HG03558 (cell line): ENCODE results near the gene PPP2R5D.
"Not testable (repeated sequence)": the region's sequence is repeated elsewhere in the genome, so short reads cannot be mapped to it uniquely, and the experiment has no call there.

Experiments
- ATAC-seq: cut with Tn5 transposase; IDR thresholded peaks from one replicate; pipeline ENCODE4 v1.9.1; 2021; ENCODE audit warnings: moderate number of reproducible peaks; ENCODE audit not compliant: unreplicated experiment; ENCODE audit errors: extremely low read depth

PPP2R5D gene

DNA sequence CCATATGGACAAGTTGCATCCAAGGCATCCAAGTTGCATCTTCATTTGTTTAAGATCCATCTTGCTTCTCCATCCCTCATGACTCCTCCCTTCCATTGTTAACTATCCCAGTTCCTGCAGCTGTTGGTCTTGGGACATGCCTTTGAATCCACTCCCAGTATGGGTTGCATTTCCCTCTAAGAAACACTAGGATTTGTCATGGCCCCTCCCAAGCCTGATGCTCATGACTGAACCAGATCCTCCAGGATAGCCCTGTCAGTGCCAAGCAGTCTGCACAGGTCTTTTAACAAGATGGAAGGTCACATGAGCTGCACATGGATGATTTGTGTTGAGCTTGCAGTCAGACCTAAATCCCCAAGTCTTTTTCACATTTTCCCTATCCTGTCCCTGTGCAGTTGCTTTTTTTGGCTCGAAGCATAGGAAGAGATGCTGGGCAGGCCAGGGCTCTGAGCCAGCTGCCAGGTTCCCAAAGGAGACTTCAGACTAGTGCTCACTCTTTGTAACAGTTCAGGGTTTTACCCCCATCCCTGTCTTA, 4.2 kb downstream of the PPP2R5D start:
- ATAC-seq: no peak

DNA sequence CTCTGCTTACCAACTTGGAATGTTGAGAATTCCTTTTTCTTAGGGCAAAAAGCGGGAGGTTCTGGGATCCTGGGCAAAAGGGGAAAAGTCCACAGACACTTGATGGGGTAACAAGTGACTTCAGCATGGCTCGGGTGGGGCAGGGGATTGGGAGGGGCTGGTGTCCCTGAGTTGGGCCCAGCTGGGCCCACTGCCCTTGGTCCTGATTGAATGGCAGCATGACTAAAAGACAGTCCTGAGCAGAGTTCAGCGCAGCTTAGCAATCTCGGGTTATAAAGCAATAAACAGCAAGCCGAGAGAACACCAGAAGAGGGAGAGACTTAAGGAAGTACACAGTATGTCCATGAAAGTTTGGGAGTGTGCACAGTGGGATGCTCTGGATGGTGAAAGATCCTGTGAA, 5.6 kb downstream of the PPP2R5D start:
- no peak for ATAC-seq

DNA sequence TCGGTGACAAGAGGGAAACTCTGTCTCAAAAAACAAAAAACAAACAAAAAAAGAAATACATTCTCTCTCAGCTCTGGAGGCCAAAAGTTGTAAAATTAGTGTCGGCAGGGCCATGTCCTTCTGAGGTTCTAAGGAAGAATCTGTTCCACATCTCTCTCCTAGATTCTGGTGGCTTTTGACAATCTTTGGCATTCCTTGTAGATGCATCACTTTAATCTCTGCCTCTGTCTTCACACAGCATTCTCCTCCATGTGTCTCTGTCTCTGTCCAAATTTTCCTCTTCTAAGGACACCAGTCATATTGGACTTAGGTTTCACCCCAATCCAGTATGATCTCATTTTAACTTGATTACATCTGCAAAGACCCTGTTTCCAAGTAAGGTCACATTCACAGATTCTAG, 9.1 kb downstream of the PPP2R5D start:
- no peak for ATAC-seq

DNA sequence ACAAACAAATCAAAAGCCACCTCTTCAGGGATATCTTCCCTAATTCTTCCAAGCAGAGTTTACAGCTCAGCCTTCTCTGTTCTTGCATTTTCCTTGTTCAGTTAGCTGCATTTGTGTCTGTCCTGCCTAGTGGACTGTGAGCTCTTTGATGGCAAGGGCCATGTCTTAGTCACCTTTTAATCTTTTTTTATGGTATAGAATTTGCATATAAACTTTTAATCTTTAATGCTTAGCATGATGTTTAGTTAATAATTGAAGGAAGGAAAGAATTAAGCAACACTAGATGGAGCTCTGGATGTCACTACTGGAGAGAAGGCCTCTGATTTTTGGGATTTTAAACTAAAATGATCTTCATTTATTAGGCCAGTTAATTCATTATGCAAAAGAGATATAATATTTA, 12.1 kb downstream of the PPP2R5D start:
- ATAC-seq: no peak

DNA sequence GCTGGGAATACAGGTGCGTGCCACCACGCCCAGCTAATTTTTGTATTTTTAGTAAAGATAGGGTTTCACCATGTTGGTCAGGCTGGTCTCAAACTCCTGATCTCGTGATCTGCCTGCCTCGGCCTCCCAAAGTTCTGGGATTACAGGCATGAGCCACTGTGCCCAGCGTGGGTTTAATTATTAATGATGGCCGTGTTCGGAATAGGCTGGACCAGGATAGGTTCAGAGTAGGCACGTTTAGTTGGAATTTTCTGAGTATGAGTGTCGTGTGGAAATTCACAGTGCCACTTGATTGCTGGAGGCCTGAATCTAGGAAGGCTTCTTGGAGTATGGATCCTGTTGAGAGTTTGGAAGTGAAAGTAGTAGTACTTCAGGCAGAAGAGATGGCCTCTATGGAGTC, 13.8 kb downstream of the PPP2R5D start:
- not testable (repeated sequence) for ATAC-seq

DNA sequence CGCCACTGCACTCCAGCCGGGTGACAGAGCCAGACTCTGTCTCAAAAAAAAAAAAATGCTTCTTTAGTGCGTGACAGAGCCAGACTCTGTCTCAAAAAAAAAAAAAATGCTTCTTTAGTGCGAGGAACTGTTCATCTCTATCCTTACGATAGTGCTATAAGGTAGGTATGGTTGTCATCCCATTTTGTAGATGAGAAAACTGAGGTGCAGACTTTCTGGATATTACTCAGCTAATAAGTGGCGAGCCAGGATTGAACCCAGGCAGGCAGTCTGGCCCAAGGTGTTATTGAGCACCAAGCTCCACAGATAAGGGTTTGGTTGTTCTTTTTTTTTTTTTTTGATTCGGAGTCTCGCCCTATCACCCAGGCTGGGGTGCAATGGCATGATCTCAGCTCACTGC, 17.5 kb downstream of the PPP2R5D start:
- ATAC-seq: no peak

DNA sequence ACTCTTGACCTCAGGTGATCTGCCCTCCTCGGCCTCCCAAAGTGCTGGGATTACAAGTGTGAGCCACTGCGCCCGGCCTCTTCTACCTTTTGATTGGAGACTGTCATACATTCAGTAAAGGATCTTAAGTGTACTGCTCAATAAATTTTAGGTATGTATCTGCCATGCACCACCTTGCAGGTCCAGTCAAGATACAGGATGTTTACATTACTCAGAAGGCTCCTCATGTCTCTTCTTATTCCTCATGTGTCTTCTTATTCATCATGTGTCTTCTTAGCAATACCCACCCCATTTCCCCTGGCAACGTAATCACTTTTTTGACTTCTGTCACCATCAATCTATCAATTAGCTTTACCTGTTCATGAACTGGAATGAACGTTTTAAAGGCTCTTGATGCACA, 21.5 kb downstream of the PPP2R5D start:
- no peak for ATAC-seq

DNA sequence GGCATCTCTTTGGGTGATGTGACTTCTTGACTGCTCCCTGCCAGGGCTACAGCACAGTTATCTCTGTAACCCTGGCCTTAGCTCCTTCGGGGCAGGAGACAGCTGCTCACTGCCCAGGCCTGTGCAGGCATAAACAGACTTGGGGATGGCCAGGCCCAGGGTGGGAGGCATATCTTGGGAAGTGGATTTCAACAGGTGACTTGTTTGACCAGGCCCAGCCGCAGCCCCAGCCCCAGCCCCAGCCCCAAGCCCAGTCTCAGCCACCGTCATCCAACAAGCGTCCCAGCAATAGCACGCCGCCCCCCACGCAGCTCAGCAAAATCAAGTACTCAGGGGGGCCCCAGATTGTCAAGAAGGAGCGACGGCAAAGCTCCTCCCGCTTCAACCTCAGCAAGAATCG, 21.9 kb downstream of the PPP2R5D start:
- no peak for ATAC-seq

DNA sequence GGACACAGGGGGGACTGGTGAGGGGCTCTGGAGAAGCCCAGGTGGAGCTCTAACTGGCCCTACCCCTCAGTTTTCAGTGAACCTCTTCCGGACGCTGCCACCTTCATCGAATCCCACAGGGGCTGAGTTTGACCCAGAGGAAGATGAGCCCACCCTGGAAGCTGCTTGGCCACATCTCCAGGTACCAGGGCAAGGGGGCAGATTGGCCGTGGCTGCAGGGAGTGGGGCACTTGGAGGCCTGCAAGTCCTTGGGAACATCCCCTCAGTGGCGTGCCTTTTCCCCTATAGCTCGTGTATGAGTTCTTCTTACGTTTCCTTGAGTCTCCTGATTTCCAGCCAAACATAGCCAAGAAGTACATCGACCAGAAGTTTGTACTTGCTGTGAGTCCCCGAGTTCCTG, 22.8 kb downstream of the PPP2R5D start:
- ATAC-seq: no peak

DNA sequence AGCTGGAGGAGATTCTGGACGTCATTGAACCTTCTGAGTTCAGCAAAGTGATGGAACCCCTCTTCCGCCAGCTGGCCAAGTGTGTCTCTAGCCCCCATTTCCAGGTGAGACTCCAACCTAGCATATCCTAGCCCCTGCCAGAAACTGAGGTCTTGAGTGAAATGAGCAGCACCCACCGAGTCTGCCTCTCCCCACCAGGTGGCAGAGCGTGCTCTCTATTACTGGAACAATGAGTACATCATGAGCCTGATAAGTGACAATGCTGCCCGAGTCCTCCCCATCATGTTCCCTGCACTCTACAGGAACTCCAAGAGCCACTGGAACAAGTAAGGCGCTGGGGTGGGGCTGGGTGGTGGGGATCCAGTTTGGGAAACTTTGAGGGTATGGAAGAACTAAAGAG, 24.8 kb downstream of the PPP2R5D start:
- ATAC-seq: no peak

DNA sequence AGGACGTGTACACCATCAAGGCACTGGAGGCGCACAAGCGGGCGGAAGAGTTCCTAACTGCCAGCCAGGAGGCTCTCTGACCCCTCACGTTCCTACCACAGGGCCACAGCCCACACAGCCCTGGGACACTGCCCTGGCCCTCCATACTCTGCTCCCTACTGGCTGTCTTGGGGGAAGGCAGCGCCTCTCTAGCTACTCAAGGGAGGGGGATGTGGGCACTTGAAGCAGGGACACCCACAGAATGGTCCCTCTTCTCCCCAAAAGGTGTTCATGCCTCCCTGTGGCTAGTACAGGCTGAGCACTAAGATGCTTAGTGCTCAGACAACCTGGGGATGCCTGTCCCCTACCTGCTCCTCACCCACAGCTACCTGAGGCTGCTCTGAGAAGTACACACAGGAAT, 26.8 kb downstream of the PPP2R5D start:
- ATAC-seq: no peak

DNA sequence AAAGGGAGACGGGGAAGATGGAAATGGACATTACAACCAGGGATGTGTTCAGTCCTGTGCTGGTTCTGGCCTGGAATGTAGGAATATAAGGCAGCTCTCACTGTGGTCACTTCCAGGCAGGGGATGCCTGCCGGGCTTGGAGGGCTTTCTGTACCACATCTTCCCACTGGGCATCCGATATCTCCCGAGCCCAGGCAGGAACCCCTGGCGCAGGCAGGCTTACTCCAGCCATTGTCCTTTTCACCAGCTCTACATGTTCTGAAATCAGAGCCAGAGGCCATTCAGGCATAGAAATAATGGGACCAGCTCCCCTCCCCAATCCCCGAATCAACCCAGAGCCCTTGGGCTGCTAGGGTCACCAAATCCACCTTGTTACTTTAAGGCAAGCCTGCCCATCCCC, 28.0 kb downstream of the PPP2R5D start:
- no peak for ATAC-seq

DNA sequence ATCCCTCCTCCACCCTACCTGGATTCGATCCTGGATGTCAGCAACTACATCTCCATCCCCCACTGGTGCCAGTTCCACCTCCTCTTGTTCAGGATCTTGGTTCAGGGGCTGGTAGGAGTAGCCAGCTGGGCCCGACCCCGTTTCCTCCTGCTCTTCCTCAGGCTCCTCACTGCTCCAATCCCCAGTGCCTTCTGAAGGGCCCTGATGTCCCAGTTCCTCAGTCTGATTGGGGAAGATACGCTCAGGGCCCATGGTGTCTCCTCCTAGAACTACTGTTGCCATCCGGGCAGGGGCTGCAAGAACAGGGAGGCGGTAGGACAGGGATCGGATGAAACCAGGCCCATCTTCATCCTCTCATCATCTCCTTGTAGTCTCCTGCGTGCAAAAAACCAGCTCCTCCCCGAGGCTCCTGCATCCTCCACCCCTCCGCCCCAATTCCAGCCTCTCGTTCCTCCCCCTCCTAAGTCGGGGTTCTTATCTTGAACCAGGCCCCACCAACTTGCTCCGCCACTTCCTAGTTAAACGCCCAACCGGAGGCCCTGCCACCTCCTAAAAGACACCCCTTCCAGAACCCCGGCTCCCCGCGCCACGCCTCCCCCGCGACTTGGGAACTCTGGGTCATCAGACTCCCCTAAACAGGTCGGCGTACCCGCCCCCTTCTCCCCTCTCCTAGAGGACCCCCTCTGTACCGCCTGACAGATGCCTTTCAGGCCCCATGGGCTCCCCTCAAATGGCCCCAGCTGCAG, 28.9 kb downstream of the PPP2R5D start:
- no peak for ATAC-seq

DNA sequence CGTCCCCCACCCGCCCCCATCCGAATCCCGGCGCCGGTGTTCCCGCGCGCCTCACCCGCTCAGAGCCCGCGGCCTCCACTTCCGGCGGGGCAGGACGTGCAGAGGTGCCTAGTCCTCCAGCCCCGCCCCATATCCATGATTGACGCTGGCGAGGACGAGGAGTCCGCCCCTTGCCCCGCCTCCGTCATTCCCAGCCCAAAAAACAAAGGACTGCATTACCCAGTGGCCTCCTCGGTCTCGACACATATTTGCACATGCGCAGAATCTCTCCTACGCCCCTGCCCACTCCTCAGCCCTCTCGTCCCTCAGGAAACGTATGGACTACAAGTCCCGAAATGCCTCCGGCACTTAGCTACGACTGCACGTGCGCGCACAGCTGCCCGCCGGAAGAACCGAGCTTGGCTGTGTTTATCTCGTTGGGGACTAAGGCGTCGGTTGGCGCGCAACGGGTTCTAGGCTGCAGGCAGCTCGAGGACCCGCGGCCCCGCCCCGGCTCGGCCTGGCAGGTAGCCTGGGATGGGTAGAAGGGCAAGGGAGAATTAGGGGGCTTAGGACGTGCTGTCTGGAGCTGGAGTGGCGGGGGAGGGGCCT, 29.6 kb downstream of the PPP2R5D start, which contains the start of the genes KLHDC3 and MEA1:
Gene KLHDC3, plus strand, starts transcription at position 407 of the 591 bp plus-strand sequence. CDS start 2,944 bp downstream, outside the sequence.
Gene MEA1, minus strand, starts transcription at position 104 of the 591 bp plus-strand sequence. CDS start 133 bp downstream, outside the sequence.
- ATAC-seq: peak; percentile 79

DNA sequence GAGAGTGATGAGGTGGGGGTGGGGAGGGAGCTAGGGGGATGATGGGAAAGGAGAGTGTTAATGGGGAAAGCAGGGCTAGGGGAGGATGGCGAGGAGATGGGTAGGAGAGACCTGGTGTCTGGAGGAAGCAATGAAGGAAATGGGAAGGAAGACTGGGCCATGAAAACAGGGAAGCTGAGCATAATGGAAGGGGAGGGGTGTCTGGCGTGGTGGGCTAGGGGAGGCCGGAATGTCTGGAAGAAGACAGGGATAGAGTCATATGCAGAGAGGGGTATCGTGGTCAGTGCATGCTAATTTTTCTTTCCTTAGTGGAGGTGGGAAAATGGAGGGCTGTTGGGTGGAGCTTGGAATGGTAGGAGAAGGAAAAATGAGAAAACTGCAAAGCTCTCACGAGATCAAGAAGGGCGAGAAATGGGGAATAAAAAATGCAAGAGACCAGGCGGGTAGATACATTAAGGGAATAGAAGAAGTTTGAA, 30.1 kb downstream of the PPP2R5D start:
- ATAC-seq: no peak

DNA sequence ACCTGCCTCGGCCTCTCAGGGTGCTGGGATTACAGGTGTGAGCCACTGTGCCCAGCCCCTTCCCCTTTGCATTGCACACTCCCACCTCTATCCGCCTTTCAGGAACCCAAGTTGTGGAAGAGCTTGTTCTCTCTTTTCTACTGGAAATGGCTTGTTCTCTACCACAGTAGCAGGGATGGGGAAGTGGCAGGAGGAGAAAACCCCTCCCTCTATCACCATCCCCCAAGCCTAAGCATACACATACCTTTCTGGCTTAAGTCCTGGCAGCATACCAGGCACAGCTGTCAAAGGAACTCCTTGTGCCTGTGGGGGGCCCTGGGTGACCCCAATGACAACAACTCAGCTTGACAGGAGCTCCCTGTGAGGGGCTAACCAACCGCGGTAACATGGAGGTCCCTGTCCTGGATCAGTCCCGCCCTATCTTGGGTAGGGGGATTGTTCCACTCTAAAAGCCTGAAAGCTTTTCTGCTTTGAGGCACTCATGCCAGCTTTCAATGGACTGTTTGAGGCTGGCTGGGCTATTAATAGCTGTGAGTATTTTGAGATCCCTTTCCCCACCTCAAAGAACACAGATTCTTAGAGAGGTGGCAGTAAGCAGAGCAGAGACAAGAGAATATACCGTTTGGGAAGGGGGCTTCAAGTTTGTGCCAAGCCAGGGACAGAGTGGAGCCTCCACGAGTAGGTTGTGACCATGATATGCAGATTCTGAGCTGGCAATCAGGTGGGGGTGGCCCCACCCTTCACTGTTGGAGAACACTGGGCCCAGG, 32.0 kb downstream of the PPP2R5D start:
- ATAC-seq: no peak

DNA sequence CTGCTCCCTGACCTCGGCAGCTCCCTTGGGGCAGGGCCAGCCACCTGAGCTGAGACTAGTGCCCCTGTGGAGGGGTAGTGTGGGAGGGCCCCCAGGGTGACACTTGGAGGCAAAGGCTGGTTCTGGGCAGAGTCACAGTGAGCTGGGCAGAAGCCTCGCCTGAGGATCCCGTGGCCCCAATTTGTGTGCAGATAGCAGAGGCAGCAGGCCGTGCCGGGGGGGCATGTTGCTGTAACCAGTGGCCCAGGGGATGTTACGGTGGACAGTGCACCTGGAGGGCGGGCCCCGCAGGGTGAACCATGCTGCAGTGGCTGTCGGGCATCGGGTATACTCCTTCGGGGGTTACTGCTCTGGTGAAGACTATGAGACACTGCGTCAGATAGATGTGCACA, 32.6 kb downstream of the PPP2R5D start:
- no peak for ATAC-seq

DNA sequence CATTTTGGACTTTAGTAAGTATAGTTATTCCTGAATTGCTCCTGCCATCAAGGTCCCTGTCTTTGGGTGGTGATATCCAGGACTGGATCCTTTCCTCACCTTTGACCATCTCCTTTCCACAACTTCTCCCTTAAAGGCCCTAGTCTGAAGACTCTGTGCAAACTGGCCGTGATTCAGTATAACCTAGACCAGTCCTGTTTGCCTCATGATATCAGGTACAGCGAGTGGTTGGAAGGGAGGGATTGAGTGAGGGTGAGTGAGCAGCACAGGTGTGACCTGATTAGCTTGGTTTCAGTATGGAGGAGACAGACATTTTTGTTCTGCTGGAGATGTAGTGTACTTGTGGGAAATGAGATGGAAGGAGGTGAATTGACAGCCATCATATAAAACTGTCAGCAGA, 34.8 kb downstream of the PPP2R5D start:
- no peak for ATAC-seq

DNA sequence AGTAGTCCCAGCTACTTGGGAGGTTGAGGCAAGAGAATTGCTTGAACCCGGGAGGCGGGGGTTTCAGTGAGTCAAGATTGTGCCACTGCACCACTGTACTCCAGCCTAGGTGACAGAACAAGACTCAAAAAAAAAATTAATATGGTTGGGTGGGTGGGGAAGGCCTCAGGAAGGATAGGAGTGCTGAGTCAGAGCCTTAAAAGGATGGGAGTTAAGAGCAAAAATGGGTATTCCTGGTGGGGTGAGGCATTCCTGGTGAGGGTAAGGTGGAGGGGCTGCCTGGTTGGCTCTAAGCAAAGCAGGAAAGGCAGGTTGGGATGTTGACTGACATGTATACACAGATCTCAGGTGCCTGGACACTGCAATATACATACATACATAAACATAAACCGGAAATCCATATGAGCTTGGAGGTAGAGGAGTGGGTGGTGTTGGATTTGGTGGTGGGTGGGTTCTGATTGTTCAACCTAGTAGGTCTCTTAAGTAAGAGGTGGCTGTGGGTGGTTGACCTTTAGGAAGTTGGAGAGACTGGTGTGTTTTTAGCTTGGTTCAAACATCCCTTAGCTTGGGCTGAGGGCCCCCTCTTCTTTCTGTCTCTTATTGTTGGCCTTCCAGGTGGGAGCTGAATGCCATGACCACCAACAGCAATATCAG, 35.8 kb downstream of the PPP2R5D start:
- ATAC-seq: no peak

DNA sequence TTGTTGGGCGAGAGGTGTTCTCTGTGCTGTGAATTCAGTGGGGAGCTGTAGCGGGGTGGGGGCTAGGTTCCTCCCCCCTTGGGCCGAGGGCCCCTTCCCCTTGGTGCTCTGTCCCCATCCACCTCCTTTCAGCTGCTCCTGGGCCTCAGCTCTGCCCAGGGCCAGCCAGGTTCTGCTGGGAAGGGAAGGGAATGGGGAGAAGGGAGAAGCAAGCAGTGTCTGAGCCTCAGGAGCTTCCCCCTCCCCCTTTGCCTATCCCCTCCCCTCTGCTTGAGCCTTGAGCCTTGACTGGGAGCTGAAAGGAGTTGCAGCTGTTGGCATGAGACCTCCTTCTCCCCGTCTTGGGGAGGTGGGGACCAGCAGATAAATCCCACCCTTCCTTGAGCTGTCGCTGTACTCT, 36.5 kb downstream of the PPP2R5D start:
- no peak for ATAC-seq
